CD4-positive, alpha-beta memory T cell (primary cell): ENCODE measurements around the gene DIPK1B. TPM values are rescaled to one million over a fixed set of nuclear protein-coding genes. Genes with fewer than 3 reads are reported as not detected.

ENCODE experiments used
- CTCF ChIA-PET: fragments of 350-600 bp; sonication (Branson Sonifier 250); formaldehyde crosslinking; loops from one replicate; lab custom pipeline; 2021; ENCODE audit warnings: inconsistent platforms; ENCODE audit not compliant: partially characterized antibody; lab: Charles Lee
- POLR2A ChIA-PET: fragments of 350-600 bp; sonication (Branson Sonifier 250); formaldehyde crosslinking; loops from one replicate; lab custom pipeline; 2021; ENCODE audit not compliant: partially characterized antibody; lab: Charles Lee
- DNase-seq, 5 donors: peaks; one replicate each; pipeline versions ENCODE4 v3.0.0 to v3.0.0-alpha.2; 2020 to 2022; ENCODE audit warnings: mixed read lengths in 1 of 5
- H3K27ac ChIP-seq: one replicate; pipeline ENCODE4 v1.7.0; 2013; ENCODE audit warnings: low read depth, low read length
- H3K27me3 ChIP-seq: 2 replicates; pipeline ENCODE4 v1.7.0; 2013; ENCODE audit warnings: mild to moderate bottlenecking, low read length, moderate library complexity; ENCODE audit not compliant: insufficient read depth
- H3K36me3 ChIP-seq: 2 replicates; pipeline ENCODE4 v1.7.0; 2013; ENCODE audit warnings: mild to moderate bottlenecking, low read length, moderate library complexity; ENCODE audit not compliant: insufficient read depth
- H3K4me1 ChIP-seq: 2 replicates; pipeline ENCODE4 v1.7.0; 2013; ENCODE audit warnings: mild to moderate bottlenecking, low read length, moderate library complexity; ENCODE audit not compliant: insufficient read depth
- H3K4me3 ChIP-seq, 2 donors: one replicate each; pipeline ENCODE4 v1.7.0; 2013; ENCODE audit warnings: low read length in 2 of 2, mild to moderate bottlenecking in 1 of 2
- H3K9me3 ChIP-seq, 2 donors: one replicate each; pipeline ENCODE4 v1.7.0; 2013; ENCODE audit warnings: low read length in 2 of 2, control low read depth in 1 of 2; ENCODE audit not compliant: control insufficient read depth in 1 of 2
- H3K27ac Mint-ChIP-seq, 7 donors: one replicate each; pipeline ENCODE4 v1.8.0; 2020 to 2021; ENCODE audit warnings: mixed read lengths in 7 of 7, mild to moderate bottlenecking in 6 of 7, inconsistent platforms in 3 of 7, moderate library complexity in 3 of 7
- H3K27me3 Mint-ChIP-seq, 2 donors: one replicate each; pipeline ENCODE4 v1.8.0; 2020 to 2021; ENCODE audit warnings: mixed read lengths in 2 of 2
- H3K36me3 Mint-ChIP-seq, 2 donors: one replicate each; pipeline ENCODE4 v1.8.0; 2020 to 2021; ENCODE audit warnings: mixed read lengths in 2 of 2, inconsistent platforms in 1 of 2, mild to moderate bottlenecking in 1 of 2
- H3K4me1 Mint-ChIP-seq, 4 donors: one replicate each; pipeline ENCODE4 v1.8.0; 2020 to 2021; ENCODE audit warnings: mixed read lengths in 4 of 4, mild to moderate bottlenecking in 1 of 4
- H3K4me3 Mint-ChIP-seq, 8 donors: one replicate each; pipeline ENCODE4 v1.8.0; 2020 to 2021; ENCODE audit warnings: mixed read lengths in 8 of 8, mild to moderate bottlenecking in 7 of 8, moderate library complexity in 6 of 8, inconsistent platforms in 3 of 8
- H3K9me3 Mint-ChIP-seq, 8 donors: one replicate each; pipeline ENCODE4 v1.8.0; 2020 to 2021; ENCODE audit warnings: mixed read lengths in 8 of 8, mild to moderate bottlenecking in 5 of 8, inconsistent platforms in 3 of 8, moderate library complexity in 1 of 8
- intact Hi-C: fragments of 100-400 bp; cut with micrococcal nuclease; formaldehyde crosslinking; loops from one replicate; pipeline ENCODE4 v1.15.1; 2023
- polyA plus RNA-seq, 2 donors: library from polyadenylated mRNA; unstranded; fragments of 300-500 nt; fragmentation: Illumina TruSeq; gene quantifications; one replicate each; pipeline ENCODE4 v1.2.3, GENCODE V29; 2021
- total RNA-seq, 2 experiments: library from RNA; stranded (reverse); gene quantifications; one replicate each; pipeline ENCODE4 v1.2.3, GENCODE V29; 2021

DIPK1B gene
- total and polyA plus RNA-seq, 4 experiments from 2014 or later: not detected

DNA sequence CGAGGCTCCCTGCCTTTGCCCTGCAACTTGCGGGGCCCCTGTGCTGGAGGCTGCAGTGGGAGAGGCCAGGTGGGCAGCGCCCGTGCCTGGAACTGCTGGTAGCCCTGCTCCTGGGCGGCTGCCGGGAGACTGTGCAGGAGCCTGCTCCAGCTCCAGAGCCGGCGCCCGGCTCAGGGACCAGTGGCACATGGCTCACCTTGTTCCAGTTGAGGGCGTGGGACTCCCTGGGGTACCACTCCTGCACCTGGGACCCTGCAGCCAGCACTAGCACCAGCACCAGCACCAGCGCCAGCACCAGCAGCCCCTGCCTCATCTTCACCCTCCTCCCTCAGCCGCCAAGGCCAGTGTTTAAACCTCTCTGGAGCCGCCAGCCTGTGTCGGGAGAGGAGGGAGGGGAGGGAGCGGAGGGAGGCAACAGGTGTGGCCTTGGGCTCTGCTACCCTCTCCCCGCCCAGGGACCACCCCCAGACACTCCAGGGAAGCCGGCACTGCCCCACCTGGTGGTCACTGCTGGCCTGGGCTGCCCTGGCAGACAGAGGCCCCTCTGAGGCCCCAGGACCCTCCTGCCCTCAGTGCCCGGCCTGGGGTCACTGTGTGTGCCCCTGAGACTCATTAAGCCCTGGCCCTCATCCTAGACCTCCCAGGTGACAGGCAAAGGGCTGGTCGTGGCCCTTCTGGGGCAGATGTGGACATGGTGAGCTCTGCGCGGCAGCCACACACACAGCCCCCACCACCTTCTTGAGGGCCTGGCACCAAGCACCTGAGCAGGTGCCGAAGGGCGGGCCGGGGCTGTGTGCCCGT, 30.4 kb downstream of the DIPK1B start, which contains the start of gene LCN10:
Gene LCN10, minus strand, starts transcription at position 350 of the 801 bp plus-strand sequence. Its CDS starts 37 bp downstream, at position 313.
- Histone ChIP-seq H3K4me3 (peak within 1 kb of the TSS in 1 of 2 donors; percentile 28), H3K36me3 (no peaks in the 10 kb centered on the region), H3K27ac (no peak within 1 kb of the TSS), H3K4me1 (peaks cover 13% of the 10 kb centered on the region), H3K9me3 (no peaks in the 10 kb centered on the region), H3K27me3 (no peaks in the 10 kb centered on the region)
- POLR2A ChIA-PET: interaction anchor here (1.3 to 1.5 kb wide), 2 partner anchors 14 to 15 kb away, joined by 3 to 13 read pairs; no protein-coding TSS in a partner anchor
- Mint-ChIP-seq H3K9me3 (no peaks in the 10 kb centered on the region), H3K36me3 (no peaks in the 10 kb centered on the region), H3K27me3 (peaks cover 0 to 3% of the 10 kb centered on the region in 2 donors), H3K27ac (no peak within 1 kb of the TSS), H3K4me3 (peak within 1 kb of the TSS in 6 of 8 donors; percentile 25 to 76 (median 68)), H3K4me1 (peaks cover 0 to 7% (median 3%) of the 10 kb centered on the region in 4 donors)
- CTCF ChIA-PET: no interaction called here
- peak in 1 of 5 donors; percentile 35 for DNase-seq
- intact Hi-C loops: no loop called here

GRCh38 chr9:136743639-136744211, 31.4 kb downstream of the DIPK1B start:
- no peaks in the 10 kb centered on the region for H3K36me3 Mint-ChIP-seq
- no peak overlapping the region for H3K4me3 ChIP-seq
- no peaks in the 10 kb centered on the region for H3K9me3 ChIP-seq
- H3K27ac Mint-ChIP-seq: no peak overlapping the region
- intact Hi-C loops: no loop called here
- ChIA-PET CTCF (no interaction called here), POLR2A (interaction anchor here (1.3 kb wide), 1 partner anchor 16 kb away, joined by 3 read pairs; no protein-coding TSS in a partner anchor)
- peaks cover 0 to 7% (median 3%) of the 10 kb centered on the region in 4 donors for H3K4me1 Mint-ChIP-seq
- H3K27ac ChIP-seq: no peak overlapping the region
- H3K36me3 ChIP-seq: no peaks in the 10 kb centered on the region
- peaks cover 0 to 3% of the 10 kb centered on the region in 2 donors for H3K27me3 Mint-ChIP-seq
- peak in 1 of 5 donors; percentile 28 for DNase-seq
- H3K9me3 Mint-ChIP-seq: no peaks in the 10 kb centered on the region
- no peaks in the 10 kb centered on the region for H3K27me3 ChIP-seq
- peaks cover 13% of the 10 kb centered on the region for H3K4me1 ChIP-seq
- no peak overlapping the region for H3K4me3 Mint-ChIP-seq

- H3K4me3 Mint-ChIP-seq: no peak overlapping the region
- H3K27me3 Mint-ChIP-seq: peaks cover 0 to 3% of the 10 kb centered on the region in 2 donors
- Histone ChIP-seq H3K27ac (no peak overlapping the region), H3K4me1 (peaks cover 13% of the 10 kb centered on the region), H3K27me3 (no peaks in the 10 kb centered on the region), H3K4me3 (no peak overlapping the region), H3K36me3 (no peaks in the 10 kb centered on the region), H3K9me3 (no peaks in the 10 kb centered on the region)
- intact Hi-C loops: no loop called here
- ChIA-PET POLR2A (interaction anchor here (0.5 to 0.7 kb wide), 2 partner anchors 18 to 44 kb away, joined by 3 read pairs; no protein-coding TSS in a partner anchor), CTCF (no interaction called here)
- no peak overlapping the region for H3K27ac Mint-ChIP-seq
- H3K36me3 Mint-ChIP-seq: no peaks in the 10 kb centered on the region
- DNase-seq: no peak
- H3K4me1 Mint-ChIP-seq: peaks cover 0 to 7% (median 3%) of the 10 kb centered on the region in 4 donors
- no peaks in the 10 kb centered on the region for H3K9me3 Mint-ChIP-seq
Observed at GRCh38 chr9:136744773-136745172, 32.4 kb downstream of the DIPK1B start.

DNA sequence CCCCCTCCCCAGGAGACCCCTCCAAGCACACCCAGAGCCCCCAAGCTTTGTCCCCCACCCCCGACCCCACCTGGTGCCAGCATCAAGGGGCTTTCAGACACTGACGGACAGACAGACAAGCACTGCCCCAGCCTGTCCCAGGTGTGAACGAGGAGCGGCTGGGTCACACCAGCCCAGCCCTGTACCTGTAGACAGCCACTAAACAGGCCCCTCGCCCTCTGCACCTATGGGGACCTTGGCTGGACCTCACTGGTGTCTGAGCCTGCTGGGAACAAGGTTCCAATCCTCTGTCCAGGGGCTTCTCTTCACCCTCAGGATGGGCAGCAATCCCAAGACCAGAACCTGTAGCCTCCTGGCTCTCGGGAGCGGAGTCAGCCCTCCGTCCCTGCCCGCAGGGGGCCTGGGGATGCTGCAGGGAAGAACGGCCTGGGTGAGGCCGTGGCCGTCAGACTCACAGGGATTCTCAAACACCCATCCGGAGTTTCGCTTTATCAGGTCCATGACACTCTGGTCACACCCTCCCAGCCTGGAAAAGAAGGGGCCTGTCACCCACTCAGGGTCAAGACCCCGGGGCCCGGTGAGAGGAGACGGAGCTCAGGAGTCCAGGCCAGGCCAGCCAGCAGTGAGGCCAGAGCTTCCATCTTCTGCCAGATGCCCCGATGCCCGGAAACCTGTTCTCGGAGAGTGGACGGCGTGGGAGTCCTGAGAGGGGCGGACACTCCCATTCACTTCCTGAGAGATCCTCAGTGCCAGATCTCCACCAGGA, 33.2 kb downstream of the DIPK1B start:
- Mint-ChIP-seq H3K4me1 (peaks cover 0 to 7% (median under 1%) of the 10 kb centered on the region in 4 donors), H3K27me3 (peaks cover 0 to 3% of the 10 kb centered on the region in 2 donors), H3K4me3 (no peak overlapping the region), H3K9me3 (peaks cover 0 to 1% (median 0%) of the 10 kb centered on the region in 8 donors), H3K27ac (no peak overlapping the region), H3K36me3 (no peaks in the 10 kb centered on the region)
- no peak overlapping the region for H3K27ac ChIP-seq
- CTCF ChIA-PET: no interaction called here
- H3K9me3 ChIP-seq: no peaks in the 10 kb centered on the region
- POLR2A ChIA-PET: interaction anchor here (0.5 to 0.7 kb wide), 2 partner anchors 19 to 45 kb away, joined by 3 read pairs; no protein-coding TSS in a partner anchor
- H3K36me3 ChIP-seq: no peaks in the 10 kb centered on the region
- peak in 1 of 5 donors; percentile 38 for DNase-seq
- H3K27me3 ChIP-seq: no peaks in the 10 kb centered on the region
- H3K4me1 ChIP-seq: peaks cover 13% of the 10 kb centered on the region
- intact Hi-C loops: no loop called here
- no peak overlapping the region for H3K4me3 ChIP-seq

DNA sequence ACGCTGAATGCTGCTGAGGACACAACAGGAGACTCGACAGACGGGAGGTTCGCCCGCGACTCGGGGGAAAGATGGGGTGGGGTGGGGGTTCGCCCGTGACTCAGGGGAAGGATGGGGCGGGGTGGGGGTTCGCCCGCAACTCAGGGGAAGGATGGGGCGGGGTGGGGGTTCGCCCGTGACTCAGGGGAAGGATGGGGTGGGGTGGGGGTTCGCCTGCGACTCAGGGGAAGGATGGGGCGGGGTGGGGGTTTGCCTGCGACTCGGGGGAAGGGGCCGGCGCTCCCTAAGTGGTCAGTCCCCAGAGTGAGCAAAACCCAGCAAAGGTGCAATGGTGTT, 33.8 kb downstream of the DIPK1B start:
- H3K27me3 Mint-ChIP-seq: peaks cover 0 to 3% of the 10 kb centered on the region in 2 donors
- Histone ChIP-seq H3K36me3 (no peaks in the 10 kb centered on the region), H3K9me3 (no peaks in the 10 kb centered on the region), H3K27ac (no peak overlapping the region), H3K4me1 (peaks cover 11% of the 10 kb centered on the region), H3K4me3 (no peak overlapping the region), H3K27me3 (no peaks in the 10 kb centered on the region)
- ChIA-PET CTCF (no interaction called here), POLR2A (no interaction called here)
- no peaks in the 10 kb centered on the region for H3K36me3 Mint-ChIP-seq
- peaks cover 0 to 7% (median 0%) of the 10 kb centered on the region in 4 donors for H3K4me1 Mint-ChIP-seq
- no peak for DNase-seq
- H3K4me3 Mint-ChIP-seq: no peak overlapping the region
- H3K27ac Mint-ChIP-seq: no peak overlapping the region
- peaks cover 0 to 4% (median under 1%) of the 10 kb centered on the region in 8 donors for H3K9me3 Mint-ChIP-seq
- intact Hi-C loops: no loop called here

DNA sequence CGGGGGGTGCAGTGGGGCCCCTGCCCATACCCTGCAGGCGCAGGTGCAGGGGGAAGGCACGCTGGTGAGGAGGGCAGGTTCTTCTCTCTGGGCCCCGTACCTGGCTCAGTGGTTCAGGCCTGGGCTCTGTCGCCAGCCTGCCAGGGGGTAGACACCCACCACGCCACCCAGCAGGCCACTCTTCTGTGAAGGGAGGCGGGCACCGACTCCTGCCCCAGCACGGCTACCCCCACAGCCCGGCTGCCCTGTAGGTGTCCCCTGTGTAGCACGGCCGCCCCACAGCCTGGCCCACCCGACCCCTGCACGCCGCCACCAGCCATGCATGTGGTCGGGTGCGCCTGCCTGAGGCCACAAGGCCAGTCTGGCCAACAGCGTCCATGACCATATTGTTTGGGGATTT, 34.2 kb downstream of the DIPK1B start:
- H3K36me3 Mint-ChIP-seq: no peaks in the 10 kb centered on the region
- H3K9me3 ChIP-seq: no peaks in the 10 kb centered on the region
- ChIA-PET CTCF (no interaction called here), POLR2A (no interaction called here)
- H3K9me3 Mint-ChIP-seq: peaks cover under 1 to 9% (median 5%) of the 10 kb centered on the region in 8 donors
- no peaks in the 10 kb centered on the region for H3K36me3 ChIP-seq
- H3K4me3 ChIP-seq: no peak overlapping the region
- peaks cover 0 to 3% (median 0%) of the 10 kb centered on the region in 4 donors for H3K4me1 Mint-ChIP-seq
- H3K4me3 Mint-ChIP-seq: no peak overlapping the region
- peaks cover 6% of the 10 kb centered on the region for H3K4me1 ChIP-seq
- peaks cover under 1 to 3% of the 10 kb centered on the region in 2 donors for H3K27me3 Mint-ChIP-seq
- peak in 1 of 5 donors; percentile 31 for DNase-seq
- no peak overlapping the region for H3K27ac Mint-ChIP-seq
- H3K27ac ChIP-seq: no peak overlapping the region
- no peaks in the 10 kb centered on the region for H3K27me3 ChIP-seq
- intact Hi-C loops: no loop called here
